HCT116 (cell line): ENCODE data around the gene ACOT9.

Source experiments
- POLR2A ChIP-seq: IDR thresholded peaks from 2 replicates; pipeline ENCODE4 v1.7.0; 2011; ENCODE audit warnings: borderline replicate concordance; ENCODE audit not compliant: insufficient read depth, insufficient read length; ENCODE audit errors: extremely low read depth
- REST ChIP-seq: IDR thresholded peaks from 2 replicates; pipeline ENCODE4 v1.6.1; 2012; ENCODE audit warnings: low read depth

- TF ChIP-seq POLR2A, result no peak
- TF ChIP-seq REST, result no peak
Measured at GRCh38 chrX:23699636-23700194, 43.4 kb downstream of the ACOT9 start.
